A549 (cell line): ENCODE data around the gene EFCAB8.

Source experiments
- BHLHE40 ChIP-seq: IDR thresholded peaks from 2 replicates; pipeline ENCODE4 v1.6.1; 2012; ENCODE audit warnings: low read depth, low read length, inconsistent platforms
- CHD2 ChIP-seq: fragments of 150-350 bp; IDR thresholded peaks from 2 replicates; pipeline ENCODE4 v1.6.1; 2014; ENCODE audit warnings: low read length; ENCODE audit not compliant: partially characterized antibody
- POLR2A ChIP-seq: IDR thresholded peaks from 2 replicates; pipeline ENCODE4 v1.6.1; 2012; ENCODE audit warnings: mild to moderate bottlenecking, low read length
- RAD21 ChIP-seq, 2 experiments: fragments of >200 bp in 1 of 2; sonication (Bioruptor Twin) in 1 of 2; formaldehyde crosslinking in 1 of 2; IDR thresholded peaks in 1 of 2; conservative IDR thresholded peaks in 1 of 2; 2 replicates in 1 of 2; 3 replicates in 1 of 2; pipeline ENCODE4 v1.6.1; 2012 to 2018; ENCODE audit warnings: inconsistent platforms in 1 of 2
- ZFP36 ChIP-seq: fragments of 450-650 bp; IDR thresholded peaks from 2 replicates; pipeline ENCODE4 v1.6.1; 2014; ENCODE audit warnings: borderline replicate concordance; ENCODE audit not compliant: partially characterized antibody

GRCh38 chr20:32930181-32930580 is 71.5 kb downstream of the EFCAB8 start:
- TF ChIP-seq RAD21 (conservative IDR thresholded peaks at IDR 0.05 in 1 of 2, IDR thresholded peaks at IDR 0.05 in 1 of 2) (no peak), CHD2 (no peak), ZFP36 (no peak), BHLHE40 (no peak), POLR2A (no peak)
